Progenitor cell of endocrine pancreas (in vitro differentiated cells): ENCODE data around the gene NEMP2. TPM values are rescaled to one million over a fixed set of nuclear protein-coding genes. Genes with fewer than 3 reads are reported as not detected.
A peak's percentile ranks its signal among the peaks of the same experiment; 100 is the strongest.

ENCODE experiments used
- DNase-seq: peaks from one replicate; pipeline ENCODE4 v3.0.0; 2021; ENCODE audit warnings: low spot score; ENCODE audit not compliant: unreplicated experiment
- H3K27ac Mint-ChIP-seq: 2 replicates; pipeline ENCODE4 v1.8.0; 2021; ENCODE audit warnings: mild to moderate bottlenecking, moderate library complexity, mixed read lengths
- H3K27me3 Mint-ChIP-seq: 2 replicates; pipeline ENCODE4 v1.8.0; 2021; ENCODE audit warnings: mixed read lengths
- H3K36me3 Mint-ChIP-seq: 2 replicates; pipeline ENCODE4 v1.8.0; 2022; ENCODE audit warnings: mixed read lengths; ENCODE audit not compliant: insufficient read depth
- H3K4me1 Mint-ChIP-seq: 2 replicates; pipeline ENCODE4 v1.8.0; 2021; ENCODE audit warnings: low read depth, mixed read lengths
- H3K4me3 Mint-ChIP-seq: 2 replicates; pipeline ENCODE4 v1.8.0; 2021; ENCODE audit warnings: low read depth, mild to moderate bottlenecking, moderate library complexity, mixed read lengths
- H3K9me3 Mint-ChIP-seq: 2 replicates; pipeline ENCODE4 v1.8.0; 2021; ENCODE audit warnings: low read depth, mixed read lengths
- total RNA-seq: library from RNA; stranded (reverse); gene quantifications from 2 replicates; pipeline ENCODE4 v1.2.1, GENCODE V29; 2021
- TF ChIP-seq, protein P1 (sequence below): fragments of 200-600 bp; sonication (generic); IDR thresholded peaks from one replicate; pipeline ENCODE4 v1.5.0; 2021; ENCODE audit warnings: antibody characterized with exemption, mild to moderate bottlenecking; ENCODE audit not compliant: unreplicated experiment

Gene NEMP2
- total RNA-seq, 1 donor from 2014 or later: 10.2 TPM

DNA sequence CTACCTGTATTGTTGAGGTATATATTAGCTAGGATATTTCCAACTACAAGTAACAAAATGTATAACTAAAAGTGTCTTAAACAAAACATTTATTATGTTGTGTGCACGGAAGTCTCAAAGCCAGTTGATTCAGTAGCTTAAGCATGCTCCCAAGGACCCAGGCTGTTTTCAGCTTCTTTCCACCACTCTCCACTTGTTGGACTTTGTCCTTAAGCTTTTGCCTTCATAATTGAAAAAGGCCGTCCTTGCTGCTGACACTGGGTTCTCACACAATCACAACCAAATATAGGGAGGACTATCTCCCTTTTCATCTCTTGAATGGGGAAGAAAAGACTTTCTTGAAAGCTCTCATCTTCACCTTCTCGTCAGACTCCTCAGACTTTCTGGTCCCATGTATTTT is 12.2 kb upstream of the NEMP2 start:
- no peak overlapping the region for H3K27ac Mint-ChIP-seq
- no peaks in the 10 kb centered on the region for H3K27me3 Mint-ChIP-seq
- H3K4me1 Mint-ChIP-seq: peaks cover 5% of the 10 kb centered on the region
- H3K36me3 Mint-ChIP-seq: peaks cover 5% of the 10 kb centered on the region
- DNase-seq: no peak
- H3K4me3 Mint-ChIP-seq: no peak overlapping the region
- TF ChIP-seq, protein P1, sequence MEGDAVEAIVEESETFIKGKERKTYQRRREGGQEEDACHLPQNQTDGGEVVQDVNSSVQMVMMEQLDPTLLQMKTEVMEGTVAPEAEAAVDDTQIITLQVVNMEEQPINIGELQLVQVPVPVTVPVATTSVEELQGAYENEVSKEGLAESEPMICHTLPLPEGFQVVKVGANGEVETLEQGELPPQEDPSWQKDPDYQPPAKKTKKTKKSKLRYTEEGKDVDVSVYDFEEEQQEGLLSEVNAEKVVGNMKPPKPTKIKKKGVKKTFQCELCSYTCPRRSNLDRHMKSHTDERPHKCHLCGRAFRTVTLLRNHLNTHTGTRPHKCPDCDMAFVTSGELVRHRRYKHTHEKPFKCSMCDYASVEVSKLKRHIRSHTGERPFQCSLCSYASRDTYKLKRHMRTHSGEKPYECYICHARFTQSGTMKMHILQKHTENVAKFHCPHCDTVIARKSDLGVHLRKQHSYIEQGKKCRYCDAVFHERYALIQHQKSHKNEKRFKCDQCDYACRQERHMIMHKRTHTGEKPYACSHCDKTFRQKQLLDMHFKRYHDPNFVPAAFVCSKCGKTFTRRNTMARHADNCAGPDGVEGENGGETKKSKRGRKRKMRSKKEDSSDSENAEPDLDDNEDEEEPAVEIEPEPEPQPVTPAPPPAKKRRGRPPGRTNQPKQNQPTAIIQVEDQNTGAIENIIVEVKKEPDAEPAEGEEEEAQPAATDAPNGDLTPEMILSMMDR: no peak
- peaks cover 8% of the 10 kb centered on the region for H3K9me3 Mint-ChIP-seq

DNA sequence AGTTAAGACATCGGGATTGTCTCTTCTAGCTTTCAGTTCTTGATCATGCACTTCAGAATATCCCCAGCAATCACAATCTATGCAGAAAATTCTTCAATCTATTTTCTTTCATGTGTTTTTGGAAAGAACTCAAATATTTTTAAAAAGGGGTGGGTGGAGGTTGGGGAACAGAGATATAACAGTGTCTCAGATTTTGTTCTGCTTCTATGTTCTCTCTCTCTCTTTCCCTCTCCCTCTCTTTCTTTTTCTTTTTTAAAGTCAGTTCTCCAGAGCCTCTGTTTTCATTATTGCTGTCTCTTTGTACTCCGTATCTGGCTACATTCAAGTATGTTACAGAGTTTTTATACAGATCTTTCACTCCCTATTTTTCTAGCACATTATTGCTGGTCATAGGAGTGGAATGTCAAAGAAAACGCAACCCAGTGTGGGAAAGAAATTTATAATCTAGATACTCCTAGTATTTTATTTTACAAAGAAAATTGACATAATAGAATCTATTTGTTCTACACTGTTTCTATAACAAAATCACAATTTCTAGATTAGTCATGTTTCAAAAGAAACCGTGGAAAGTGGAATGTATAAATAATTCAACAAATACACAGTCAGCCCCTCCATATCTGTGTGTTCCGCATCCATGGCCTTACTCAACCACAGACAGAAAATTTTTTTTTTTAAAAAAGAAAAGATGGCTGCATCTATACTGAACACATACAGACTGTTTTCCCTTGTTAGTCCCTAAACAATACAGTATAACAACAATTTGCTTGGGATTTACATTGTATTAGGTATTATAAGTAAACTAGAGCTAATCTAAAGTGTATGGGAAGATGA is 11.2 kb upstream of the NEMP2 start:
- peaks cover 12% of the 10 kb centered on the region for H3K36me3 Mint-ChIP-seq
- no peak overlapping the region for H3K4me3 Mint-ChIP-seq
- no peak for DNase-seq
- H3K27ac Mint-ChIP-seq: peak overlapping the region; percentile 87
- TF ChIP-seq, protein P1: no peak
- H3K4me1 Mint-ChIP-seq: peaks cover 5% of the 10 kb centered on the region
- no peaks in the 10 kb centered on the region for H3K27me3 Mint-ChIP-seq
- H3K9me3 Mint-ChIP-seq: peaks cover 17% of the 10 kb centered on the region

- Mint-ChIP-seq H3K36me3 (peaks cover 17% of the 10 kb centered on the region), H3K4me3 (no peak overlapping the region), H3K27me3 (no peaks in the 10 kb centered on the region), H3K4me1 (peaks cover 5% of the 10 kb centered on the region), H3K27ac (no peak overlapping the region), H3K9me3 (peaks cover 21% of the 10 kb centered on the region)
- DNase-seq: no peak
- TF ChIP-seq, protein P1: no peak
Measured at GRCh38 chr2:190545093-190545492, 10.6 kb upstream of the NEMP2 start.

- TF ChIP-seq, protein P1: no peak
- H3K27me3 Mint-ChIP-seq: no peaks in the 10 kb centered on the region
- H3K4me1 Mint-ChIP-seq: peaks cover 9% of the 10 kb centered on the region
- H3K27ac Mint-ChIP-seq: no peak overlapping the region
- H3K9me3 Mint-ChIP-seq: peaks cover 36% of the 10 kb centered on the region
- no peak overlapping the region for H3K4me3 Mint-ChIP-seq
- DNase-seq: no peak
- peaks cover 32% of the 10 kb centered on the region for H3K36me3 Mint-ChIP-seq
Measured at GRCh38 chr2:190540048-190540447, 5.5 kb upstream of the NEMP2 start.

DNA sequence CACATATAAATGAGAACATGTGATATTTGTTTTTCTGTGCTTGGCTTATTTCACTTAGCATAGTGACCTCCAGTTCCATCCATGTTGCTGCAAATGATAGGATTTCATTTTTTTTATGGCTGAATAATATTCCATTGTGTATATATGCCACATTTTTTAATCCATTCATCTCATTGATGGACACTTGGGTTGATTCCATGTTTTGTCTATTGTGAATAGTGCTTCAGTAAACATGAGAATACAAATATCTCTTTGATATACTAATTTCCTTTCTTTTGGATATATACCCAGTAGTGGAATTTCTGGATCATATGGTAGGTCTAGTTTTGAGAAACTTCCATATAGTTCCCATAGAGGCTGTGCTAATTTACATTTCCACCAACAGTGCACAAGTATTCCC is 3.7 kb upstream of the NEMP2 start:
- Mint-ChIP-seq H3K9me3 (peaks cover 36% of the 10 kb centered on the region), H3K4me1 (peaks cover 16% of the 10 kb centered on the region), H3K27me3 (no peaks in the 10 kb centered on the region), H3K27ac (no peak overlapping the region), H3K4me3 (no peak overlapping the region), H3K36me3 (peaks cover 32% of the 10 kb centered on the region)
- TF ChIP-seq, protein P1: no peak
- DNase-seq: no peak
